ENCODE results near the gene SLC35D2.

SLC35D2 gene

DNA sequence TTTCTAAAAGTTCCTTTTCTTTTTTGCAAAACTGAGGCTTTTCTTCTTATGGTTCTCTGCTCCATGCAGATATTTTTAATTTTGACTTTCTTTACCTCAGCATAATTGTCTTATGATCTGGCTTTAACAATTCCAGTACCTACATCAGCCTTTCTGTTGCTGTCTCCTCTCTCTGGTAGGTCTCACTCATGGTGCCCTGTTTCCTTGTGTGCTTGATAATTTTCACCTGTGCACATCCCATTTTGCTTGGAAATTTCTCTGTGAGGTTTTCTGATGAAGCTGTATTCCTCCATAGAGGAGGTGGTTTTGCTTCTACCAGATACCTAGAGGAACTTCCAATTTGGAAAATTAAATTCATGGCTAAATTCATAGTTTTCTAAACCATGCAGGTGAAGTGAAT lies 79.3 kb downstream of the SLC35D2 start:
- no peak for DNase-seq

DNA sequence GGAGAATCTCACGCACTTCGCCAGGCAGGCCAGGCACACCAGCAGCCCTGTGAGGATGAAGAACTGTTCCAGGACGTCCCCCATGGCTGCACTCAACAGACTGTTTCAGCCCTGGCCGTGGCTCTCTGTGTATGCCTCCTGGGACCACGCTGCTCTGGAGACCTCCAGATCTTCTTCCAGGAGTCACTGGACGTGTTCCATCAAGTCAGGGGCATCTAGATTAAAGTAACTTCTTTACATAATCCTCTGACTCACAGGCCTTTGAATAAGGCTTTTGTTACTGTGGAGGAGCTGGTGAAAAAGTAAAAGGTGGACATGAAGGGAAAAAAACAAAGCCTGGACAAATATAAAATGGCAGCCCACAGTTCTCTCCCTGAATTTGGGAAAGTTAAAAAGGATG lies 81.5 kb downstream of the SLC35D2 start, which contains the start of gene HSD17B3:
HSD17B3 (minus strand) TSS at position 156 of the 400 bp plus-strand sequence; CDS start at position 84, 72 bp downstream.
- DNase-seq, result no peak

DNA sequence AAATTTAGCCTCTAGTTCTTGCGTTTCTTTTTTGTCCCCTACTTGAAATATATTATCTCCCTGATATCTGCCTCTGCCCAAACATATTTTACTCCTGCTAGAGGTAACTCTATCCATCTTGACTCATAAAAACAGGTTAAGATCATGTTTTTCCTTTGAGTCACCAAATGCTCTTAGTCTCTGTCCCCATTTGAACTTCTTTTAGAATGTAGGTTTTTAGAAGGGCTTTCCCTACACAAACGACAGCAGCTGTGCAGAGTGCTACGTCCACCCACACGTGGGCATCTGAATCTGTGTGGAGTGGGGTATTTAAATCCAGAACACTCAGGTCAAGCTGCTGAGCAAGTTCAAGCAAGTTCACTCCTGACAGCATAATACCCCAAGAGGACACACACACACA lies 83.7 kb downstream of the SLC35D2 start:
- no peak for DNase-seq

DNA sequence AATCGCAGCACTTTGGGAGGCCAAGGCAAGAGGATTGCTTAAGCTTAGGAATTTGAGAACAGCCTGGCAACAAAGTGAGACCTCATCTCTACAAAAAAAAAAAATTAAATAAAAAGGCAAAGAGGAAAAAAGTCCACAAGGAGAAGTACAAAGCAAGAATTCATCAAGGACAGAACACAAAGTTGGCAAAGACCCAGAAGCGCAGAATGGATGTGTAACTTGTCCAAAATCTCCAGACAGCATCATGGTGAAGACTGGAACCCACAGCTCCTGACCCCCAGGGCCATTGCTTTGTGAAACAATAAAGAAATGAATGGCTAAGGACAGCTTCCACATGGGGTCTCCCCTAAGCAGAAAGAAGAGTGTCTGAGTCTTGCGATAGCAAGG lies 89.4 kb downstream of the SLC35D2 start:
- DNase-seq, result no peak

DNA sequence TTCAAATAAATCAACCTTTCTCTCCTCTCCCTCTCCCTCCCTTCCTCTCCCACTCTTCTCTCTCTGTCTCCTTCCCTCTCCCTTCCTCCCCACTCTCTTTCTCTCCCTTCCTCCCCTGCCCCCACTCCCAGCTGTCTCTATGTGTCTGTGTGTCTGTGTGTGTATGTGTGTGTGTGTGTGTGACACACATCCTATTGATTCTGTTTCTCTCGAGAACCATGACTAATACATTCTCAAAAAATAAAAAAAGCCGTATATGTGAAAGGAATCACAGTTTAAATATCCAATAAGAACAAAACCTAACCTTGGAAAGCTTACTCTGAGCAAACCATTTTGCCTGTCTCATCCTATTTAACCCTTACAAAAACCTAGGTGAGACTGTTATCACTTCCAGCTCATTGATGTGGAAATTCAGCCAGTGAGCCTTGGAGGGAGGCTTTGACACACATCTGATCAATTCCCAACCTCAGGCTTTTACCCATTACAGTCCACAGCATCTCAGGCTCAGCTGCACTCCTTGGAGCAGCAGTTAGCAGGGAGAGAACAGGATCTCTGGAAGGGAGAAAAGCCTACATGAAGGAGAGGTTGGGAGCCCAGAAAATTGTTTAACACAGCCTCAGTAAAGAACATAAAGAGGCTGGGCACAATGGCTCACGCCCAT lies 89.9 kb downstream of the SLC35D2 start:
- DNase-seq, result no peak

DNA sequence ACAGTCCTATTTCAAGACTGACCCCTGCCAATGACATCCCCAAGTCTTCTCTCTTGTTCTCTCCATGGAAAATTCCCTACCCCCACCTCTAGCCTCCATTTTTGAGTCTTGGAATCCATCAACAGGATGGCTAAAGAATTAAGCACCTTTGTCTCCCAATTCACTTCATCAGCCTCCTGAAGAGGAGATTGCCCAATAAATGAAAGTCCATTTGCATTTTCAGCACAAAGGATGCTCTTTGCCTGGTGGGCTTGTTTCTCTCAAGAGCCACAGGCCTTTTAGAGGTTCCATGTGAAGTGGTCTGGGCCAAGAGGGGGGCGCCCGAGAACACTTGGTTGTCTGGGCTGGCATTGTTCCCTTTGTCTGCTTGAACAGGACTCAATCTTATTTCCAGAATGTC lies 94.1 kb downstream of the SLC35D2 start:
- DNase-seq, result no peak

DNA sequence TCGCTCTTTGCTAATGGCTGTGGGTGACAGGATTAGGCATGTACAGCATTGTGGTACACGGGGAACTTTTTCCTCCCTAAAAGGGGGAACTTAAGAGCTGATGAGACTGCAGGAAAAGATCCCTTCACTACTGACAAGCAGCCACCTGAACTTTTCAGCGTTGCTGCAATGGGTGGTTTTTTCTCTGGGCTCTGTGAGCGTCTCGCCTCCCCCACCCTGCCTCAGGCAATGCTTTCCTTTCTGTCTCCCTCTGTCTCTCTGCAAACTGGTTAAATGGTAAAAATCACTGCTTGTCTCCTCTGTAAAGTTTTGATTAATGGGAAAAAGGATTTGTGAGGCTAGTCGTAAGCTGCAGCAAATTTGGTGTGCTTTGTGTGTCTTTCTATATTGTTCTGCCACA lies 101.9 kb downstream of the SLC35D2 start:
- no peak for DNase-seq

DNA sequence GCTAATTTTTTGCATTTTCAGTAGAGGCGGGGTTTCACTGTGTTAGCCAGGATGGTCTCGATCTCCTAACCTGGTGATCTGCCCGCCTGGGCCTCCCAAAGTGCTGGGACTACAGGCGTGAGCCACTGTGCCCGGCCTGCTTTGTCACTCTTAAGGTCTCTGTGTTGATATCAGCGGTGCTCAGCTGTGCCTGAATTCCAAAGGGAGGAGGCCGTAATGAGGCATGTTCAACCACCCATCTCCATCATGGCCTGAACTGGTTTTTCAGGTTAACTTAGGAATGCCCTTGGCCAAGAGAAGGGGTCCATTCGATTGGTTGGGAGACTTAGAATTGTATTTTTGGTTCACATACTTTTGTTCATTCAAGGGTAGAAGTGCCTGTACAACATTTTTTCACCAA lies 103.6 kb downstream of the SLC35D2 start:
- no peak for DNase-seq

DNA sequence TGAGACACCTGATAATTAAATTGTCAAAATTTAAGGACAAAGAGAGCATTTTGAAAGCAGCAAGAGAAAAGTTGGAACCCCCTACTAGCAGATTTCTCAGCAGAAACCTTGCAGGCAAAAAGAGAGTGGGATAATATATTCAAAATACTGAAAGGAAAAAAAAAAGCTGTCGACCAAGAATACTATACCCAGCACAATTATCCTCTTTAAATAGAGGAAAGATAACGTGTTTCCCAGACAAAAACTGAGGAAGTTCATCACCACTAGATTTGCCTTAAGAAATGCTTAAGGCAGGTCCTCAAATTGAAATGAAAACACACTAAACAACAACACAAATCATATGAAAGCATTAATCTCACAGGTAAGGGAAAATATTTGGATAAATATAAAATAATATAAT lies 108.6 kb downstream of the SLC35D2 start:
- no peak for DNase-seq
